Loucy (cell line): ENCODE results near the gene GSTT2.

ENCODE experiments used
- H2AFZ ChIP-seq: fragments of 200-600 bp; sonication (generic); 2 replicates; pipeline ENCODE4 v1.6.0; 2016; ENCODE audit warnings: antibody characterized with exemption, mild to moderate bottlenecking, low read length, moderate library complexity
- H3F3A ChIP-seq: fragments of 200-600 bp; 2 replicates; pipeline ENCODE4 v1.6.0; 2016; ENCODE audit warnings: antibody characterized with exemption, low read depth, mild to moderate bottlenecking
- H3K27me3 ChIP-seq: fragments of 200-600 bp; sonication (generic); 2 replicates; pipeline ENCODE4 v1.6.1; 2014; ENCODE audit warnings: low read length, mild to moderate bottlenecking; ENCODE audit not compliant: insufficient read depth, poor library complexity, severe bottlenecking
- H3K36me3 ChIP-seq: fragments of 200-600 bp; sonication (generic); 2 replicates; pipeline ENCODE4 v1.6.1; 2016; ENCODE audit warnings: low read length; ENCODE audit not compliant: insufficient read depth
- H3K4me1 ChIP-seq: fragments of 200-600 bp; sonication (generic); 2 replicates; pipeline ENCODE4 v1.5.1; 2014; ENCODE audit warnings: low read length, mild to moderate bottlenecking; ENCODE audit not compliant: insufficient read depth, poor library complexity, severe bottlenecking
- H3K4me2 ChIP-seq: fragments of 200-600 bp; sonication (generic); 2 replicates; pipeline ENCODE4 v1.6.0; 2014; ENCODE audit warnings: antibody characterized with exemption, low read length, low read depth, mild to moderate bottlenecking; ENCODE audit not compliant: poor library complexity, severe bottlenecking
- H3K4me3 ChIP-seq: fragments of 200-600 bp; sonication (generic); 2 replicates; pipeline ENCODE4 v1.5.1; 2014; ENCODE audit warnings: low read length, mild to moderate bottlenecking, mixed read lengths; ENCODE audit not compliant: poor library complexity, severe bottlenecking
- H3K79me2 ChIP-seq: fragments of 200-600 bp; sonication (generic); 2 replicates; pipeline ENCODE4 v1.6.1; 2014; ENCODE audit warnings: low read length; ENCODE audit not compliant: insufficient read depth
- H3K9ac ChIP-seq: fragments of 200-600 bp; sonication (generic); 2 replicates; pipeline ENCODE4 v1.6.0; 2014; ENCODE audit warnings: mild to moderate bottlenecking, low read depth, low read length, moderate library complexity; ENCODE audit not compliant: poor library complexity, severe bottlenecking
- H3K9me2 ChIP-seq: fragments of 200-600 bp; sonication (generic); replicated peaks from 2 replicates; pipeline ENCODE4 v1.6.1; 2016; ENCODE audit warnings: low read depth, low read length, mixed read lengths
- H3K9me3 ChIP-seq: fragments of 200-600 bp; sonication (generic); 2 replicates; pipeline ENCODE4 v1.6.1; 2014; ENCODE audit warnings: mild to moderate bottlenecking, antibody characterized with exemption, low read length, low read depth; ENCODE audit not compliant: insufficient read depth
- H4K20me1 ChIP-seq: fragments of 200-600 bp; sonication (generic); 2 replicates; pipeline ENCODE4 v1.6.0; 2014; ENCODE audit warnings: antibody characterized with exemption, low read length, mild to moderate bottlenecking; ENCODE audit not compliant: insufficient read depth, poor library complexity, severe bottlenecking
- CTCF ChIP-seq: fragments of 200-600 bp; sonication (generic); conservative IDR thresholded peaks from 2 replicates; pipeline ENCODE4 v1.5.1; 2014; ENCODE audit warnings: mild to moderate bottlenecking, antibody characterized with exemption, low read length
- EZH2phosphoT487 ChIP-seq: fragments of 200-600 bp; IDR thresholded peaks from 2 replicates; pipeline ENCODE4 v1.6.1; 2018; ENCODE audit warnings: antibody characterized with exemption, mild to moderate bottlenecking, moderate library complexity, borderline replicate concordance

The GSTT2 gene

DNA sequence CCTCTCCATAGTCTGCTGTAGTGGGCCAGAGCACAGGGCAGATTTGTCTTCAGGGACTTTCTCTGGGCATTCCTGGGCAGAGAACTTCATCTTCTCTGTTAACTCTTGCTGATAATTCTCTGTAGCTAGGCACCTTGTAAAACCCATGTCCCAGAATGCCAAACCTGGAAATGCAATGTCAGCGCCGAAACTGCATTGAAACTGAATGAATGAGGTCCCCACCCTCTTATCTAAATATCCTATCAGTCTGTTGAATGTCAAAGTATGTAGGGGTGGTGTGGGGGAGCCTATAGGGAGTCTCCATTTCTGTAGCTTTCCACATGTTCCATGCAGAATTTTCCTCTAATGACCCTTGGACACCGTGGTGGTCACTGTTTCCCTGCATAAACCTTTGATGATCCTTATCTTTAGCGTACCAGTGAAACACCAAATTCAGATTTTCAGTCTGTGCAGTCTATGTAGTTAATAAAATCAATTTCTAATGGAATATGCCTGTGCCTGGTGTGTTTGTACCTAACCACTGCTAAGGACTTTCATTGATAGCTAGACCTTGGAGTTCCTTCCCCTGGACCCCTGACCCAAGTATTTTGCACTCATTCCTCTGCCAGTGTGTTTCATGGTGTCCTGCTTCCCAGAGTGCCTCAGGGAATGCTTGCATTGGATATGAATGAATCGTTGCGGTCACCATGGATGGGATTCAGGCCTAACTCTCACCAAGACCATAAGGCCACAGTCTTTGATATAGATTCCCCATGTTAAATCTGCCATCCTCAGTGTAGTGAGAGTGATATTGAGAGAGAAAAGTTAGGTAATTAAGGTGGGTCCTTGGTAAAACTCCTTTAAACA is 28.7 kb downstream of the GSTT2 start:
- H3K4me3 ChIP-seq: no peak overlapping the region
- no peak overlapping the region for H3K9ac ChIP-seq
- peaks cover 8% of the 10 kb centered on the region for H4K20me1 ChIP-seq
- H3K36me3 ChIP-seq: no peaks in the 10 kb centered on the region
- no peak overlapping the region for H3K4me2 ChIP-seq
- peaks cover 22% of the 10 kb centered on the region for H3K79me2 ChIP-seq
- peaks cover 10% of the 10 kb centered on the region for H3K4me1 ChIP-seq
- no peaks in the 10 kb centered on the region for H3F3A ChIP-seq
- H3K9me3 ChIP-seq: no peaks in the 10 kb centered on the region
- H2AFZ ChIP-seq: no peak overlapping the region
- no peaks in the 10 kb centered on the region for H3K27me3 ChIP-seq
- TF ChIP-seq EZH2phosphoT487: no peak
- no peak for TF ChIP-seq CTCF
- H3K9me2 ChIP-seq: no peaks in the 10 kb centered on the region

- no peaks in the 10 kb centered on the region for H3K36me3 ChIP-seq
- H3K4me3 ChIP-seq: no peak overlapping the region
- no peak overlapping the region for H3K9ac ChIP-seq
- no peak overlapping the region for H3K4me2 ChIP-seq
- no peaks in the 10 kb centered on the region for H3K9me2 ChIP-seq
- no peaks in the 10 kb centered on the region for H3F3A ChIP-seq
- peaks cover 18% of the 10 kb centered on the region for H3K4me1 ChIP-seq
- TF ChIP-seq CTCF (no peak), EZH2phosphoT487 (no peak)
- no peak overlapping the region for H2AFZ ChIP-seq
- peaks cover 30% of the 10 kb centered on the region for H3K79me2 ChIP-seq
- H3K9me3 ChIP-seq: no peaks in the 10 kb centered on the region
- H4K20me1 ChIP-seq: peaks cover 15% of the 10 kb centered on the region
- no peaks in the 10 kb centered on the region for H3K27me3 ChIP-seq
Observed at GRCh38 chr22:24009227-24010017, 29.5 kb downstream of the GSTT2 start.

DNA sequence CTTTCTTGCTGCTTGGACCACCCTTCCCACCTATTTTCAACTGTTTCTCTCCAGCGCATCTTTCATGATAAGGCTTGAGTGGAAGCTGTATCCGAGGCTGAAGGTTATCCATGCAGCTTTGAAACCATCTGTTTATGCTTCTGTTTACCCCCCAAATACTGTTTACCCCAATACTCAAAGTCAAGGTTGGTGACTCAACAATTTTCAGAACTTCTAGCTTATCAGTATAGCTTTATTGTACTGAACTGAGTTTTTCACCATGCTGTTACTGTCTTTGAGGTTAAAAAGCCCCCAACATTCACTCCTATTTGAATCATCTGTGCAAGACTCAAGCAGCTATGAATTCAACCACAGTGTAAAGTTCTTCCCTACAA is 30.1 kb downstream of the GSTT2 start:
- Histone ChIP-seq H3K4me2 (no peak overlapping the region), H3K79me2 (peaks cover 36% of the 10 kb centered on the region), H3K9me3 (no peaks in the 10 kb centered on the region), H3K9ac (no peak overlapping the region), H3K27me3 (no peaks in the 10 kb centered on the region), H3K36me3 (no peaks in the 10 kb centered on the region), H3F3A (no peaks in the 10 kb centered on the region), H3K4me3 (no peak overlapping the region), H2AFZ (no peak overlapping the region), H4K20me1 (peaks cover 15% of the 10 kb centered on the region), H3K9me2 (no peaks in the 10 kb centered on the region), H3K4me1 (peaks cover 22% of the 10 kb centered on the region)
- no peak for TF ChIP-seq CTCF
- no peak for TF ChIP-seq EZH2phosphoT487
